Muscle of back (tissue), 13 donors: ENCODE measurements around the gene SUCNR1. TPM values are rescaled to one million over a fixed set of nuclear protein-coding genes. Genes with fewer than 3 reads are reported as not detected.
A peak's percentile ranks its signal among the peaks of the same experiment; 100 is the strongest.
"Not testable (repeated sequence)": the region's sequence is repeated elsewhere in the genome, so short reads cannot be mapped to it uniquely, and the experiment has no call there.

Experiments used
- DNase-seq, 3 donors: peaks; one replicate each; pipeline versions ENCODE4 v3.0.0 to v3.0.0-alpha.2; 2013
- long read RNA-seq, 9 donors: transcript quantifications; one replicate each; lab custom pipeline, GENCODE V29; 2026
- polyA plus RNA-seq, 10 donors: library from polyadenylated mRNA; unstranded; fragments of 120-200 nt; gene quantifications; one replicate each; pipeline ENCODE4 v1.2.1, GENCODE V29; 2013; ENCODE audit not compliant: insufficient read length in 10 of 10

The SUCNR1 gene, protein sequence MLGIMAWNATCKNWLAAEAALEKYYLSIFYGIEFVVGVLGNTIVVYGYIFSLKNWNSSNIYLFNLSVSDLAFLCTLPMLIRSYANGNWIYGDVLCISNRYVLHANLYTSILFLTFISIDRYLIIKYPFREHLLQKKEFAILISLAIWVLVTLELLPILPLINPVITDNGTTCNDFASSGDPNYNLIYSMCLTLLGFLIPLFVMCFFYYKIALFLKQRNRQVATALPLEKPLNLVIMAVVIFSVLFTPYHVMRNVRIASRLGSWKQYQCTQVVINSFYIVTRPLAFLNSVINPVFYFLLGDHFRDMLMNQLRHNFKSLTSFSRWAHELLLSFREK
- under 1 TPM in 9 of 10 donors, not detected in 1; 0.04 to 0.29 (median 0.08) TPM for polyA plus RNA-seq
- long read RNA-seq, donor 1 = 0 reads
- long read RNA-seq, donor 2 = 0 reads
- long read RNA-seq, donor 3 = 0 reads
- long read RNA-seq, donor 4 = 0 reads
- long read RNA-seq, donor 5 = 0 reads
- long read RNA-seq, donor 6 = 0 reads
- long read RNA-seq, donor 7 = 0 reads
- long read RNA-seq, donor 8 = 0 reads
- long read RNA-seq, donor 9 = 0 reads

GRCh38 chr3:151873398-151873797, at the start of gene SUCNR1:
SUCNR1 (plus strand) TSS chr3:151873643; CDS start chr3:151879893, 6,250 bp downstream.
- DNase-seq = no peak

DNA sequence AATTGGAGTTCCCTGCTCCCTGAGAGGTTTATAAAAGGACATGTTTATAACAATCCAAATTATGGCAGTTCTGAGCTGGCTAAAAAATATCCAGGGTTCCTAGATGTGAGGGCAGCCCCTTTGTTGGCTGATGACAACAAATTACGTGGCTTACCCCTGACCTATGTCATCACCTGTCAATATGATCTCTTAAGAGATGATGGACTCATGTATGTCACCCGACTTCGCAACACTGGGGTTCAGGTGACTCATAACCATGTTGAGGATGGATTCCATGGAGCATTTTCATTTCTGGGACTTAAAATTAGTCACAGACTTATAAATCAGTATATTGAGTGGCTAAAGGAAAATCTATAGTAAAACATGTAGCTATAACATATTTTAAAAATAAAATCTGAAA, 45.6 kb upstream of the SUCNR1 start:
- DNase-seq = no peak

DNA sequence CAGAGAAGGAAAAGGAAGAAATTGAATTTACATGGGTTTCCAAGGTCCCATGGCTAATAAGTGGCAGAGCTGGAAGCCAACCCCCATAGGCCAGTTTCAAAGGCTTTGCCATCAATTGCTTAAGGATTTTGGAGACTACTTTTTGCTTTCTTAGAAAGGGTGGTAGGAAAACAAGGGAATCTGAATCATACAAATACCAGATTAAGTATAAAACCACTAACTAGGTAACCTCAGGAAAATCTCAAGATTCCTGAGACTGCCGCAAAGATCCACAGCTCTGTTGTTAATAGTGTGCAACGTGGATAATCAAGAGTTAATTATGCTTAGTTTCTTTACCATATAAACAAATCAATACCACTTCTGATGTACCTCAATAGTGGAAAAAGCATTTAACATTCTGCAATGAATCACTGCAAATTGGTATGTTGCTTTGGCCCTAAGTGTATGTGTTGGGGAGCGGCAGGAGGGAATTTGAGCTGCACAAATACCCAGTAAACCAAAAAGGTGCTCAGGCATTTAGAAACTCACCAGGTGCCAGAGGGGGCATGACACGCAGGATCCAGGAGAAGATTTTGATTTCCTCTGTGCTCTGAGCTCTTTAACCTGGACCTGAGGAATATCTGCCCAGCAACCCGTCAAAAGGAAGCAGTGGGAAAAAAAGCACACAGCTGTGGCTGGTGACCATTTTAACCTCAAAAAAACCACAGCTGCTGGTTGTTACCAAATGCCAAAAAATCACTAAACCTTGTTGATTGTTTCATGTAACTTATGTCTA, 37.5 kb upstream of the SUCNR1 start:
- peak in 1 of 3 donors; percentile 53 for DNase-seq

- peak in 2 of 3 donors; percentile 26 to 82 for DNase-seq
These were observed 36.4 kb upstream of the SUCNR1 start for GRCh38 chr3:151837057-151837456.

- peak; percentile 83 to 90 (median 90) for DNase-seq
These were observed 34.7 kb upstream of the SUCNR1 start for GRCh38 chr3:151838574-151839312.

DNA sequence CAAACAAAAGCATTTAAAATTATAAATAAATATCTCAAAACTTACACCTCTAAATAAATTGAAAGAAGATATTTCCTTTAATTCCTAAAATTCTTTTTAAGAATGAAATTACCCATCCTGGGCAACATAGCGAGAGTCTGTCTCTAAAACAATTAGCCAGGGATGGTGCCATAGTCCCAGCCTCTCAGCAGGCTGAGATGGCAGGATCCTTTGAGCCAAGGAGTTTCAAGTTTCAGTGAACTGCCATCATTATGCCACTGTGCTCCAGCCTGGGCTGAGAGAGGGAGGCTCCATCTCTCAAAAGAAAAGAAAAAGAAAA, 34.2 kb upstream of the SUCNR1 start:
- DNase-seq = no peak

- no peak for DNase-seq
These were observed 31.6 kb upstream of the SUCNR1 start for GRCh38 chr3:151841801-151842200.

DNA sequence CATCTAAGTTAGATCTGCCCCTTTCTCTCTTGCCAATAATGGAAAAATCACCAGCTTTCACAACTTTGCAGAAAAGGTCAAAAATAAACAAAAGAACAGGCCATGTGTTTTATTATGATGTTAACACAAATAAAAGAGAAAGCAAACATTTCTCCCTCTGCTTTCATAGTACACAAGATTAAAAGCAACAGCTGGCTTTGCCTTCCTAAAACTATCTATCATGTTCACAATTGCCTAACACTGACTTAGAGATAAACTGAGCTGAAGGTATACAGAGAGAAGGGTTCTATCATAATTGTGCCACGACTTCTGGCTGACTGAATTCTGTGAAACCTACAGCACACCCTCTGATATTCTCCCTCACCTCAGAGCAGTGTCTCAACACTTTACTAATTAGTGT, 30.2 kb upstream of the SUCNR1 start:
- DNase-seq = no peak

GRCh38 chr3:151845306-151845905, 28.0 kb upstream of the SUCNR1 start:
- no peak for DNase-seq

DNA sequence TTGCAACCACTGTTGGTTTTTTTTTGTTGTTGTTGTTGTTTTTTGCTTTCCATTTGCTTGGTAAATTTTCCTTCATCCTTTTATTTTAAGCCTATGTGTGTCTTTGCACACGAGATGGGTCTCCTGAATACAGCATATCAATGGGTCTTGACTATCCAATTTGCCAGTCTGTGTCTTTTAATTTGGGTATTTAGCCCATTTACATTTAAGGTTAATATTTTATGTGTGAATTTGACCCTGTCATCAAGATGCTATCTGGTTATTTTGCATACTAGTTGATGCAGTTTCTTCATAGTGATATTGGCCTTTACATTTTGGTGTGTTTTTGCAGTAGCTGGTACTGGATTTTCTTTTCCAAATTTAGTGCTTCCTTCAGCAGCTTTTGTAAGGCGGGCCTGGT, 23.4 kb upstream of the SUCNR1 start:
- DNase-seq = not testable (repeated sequence)

DNA sequence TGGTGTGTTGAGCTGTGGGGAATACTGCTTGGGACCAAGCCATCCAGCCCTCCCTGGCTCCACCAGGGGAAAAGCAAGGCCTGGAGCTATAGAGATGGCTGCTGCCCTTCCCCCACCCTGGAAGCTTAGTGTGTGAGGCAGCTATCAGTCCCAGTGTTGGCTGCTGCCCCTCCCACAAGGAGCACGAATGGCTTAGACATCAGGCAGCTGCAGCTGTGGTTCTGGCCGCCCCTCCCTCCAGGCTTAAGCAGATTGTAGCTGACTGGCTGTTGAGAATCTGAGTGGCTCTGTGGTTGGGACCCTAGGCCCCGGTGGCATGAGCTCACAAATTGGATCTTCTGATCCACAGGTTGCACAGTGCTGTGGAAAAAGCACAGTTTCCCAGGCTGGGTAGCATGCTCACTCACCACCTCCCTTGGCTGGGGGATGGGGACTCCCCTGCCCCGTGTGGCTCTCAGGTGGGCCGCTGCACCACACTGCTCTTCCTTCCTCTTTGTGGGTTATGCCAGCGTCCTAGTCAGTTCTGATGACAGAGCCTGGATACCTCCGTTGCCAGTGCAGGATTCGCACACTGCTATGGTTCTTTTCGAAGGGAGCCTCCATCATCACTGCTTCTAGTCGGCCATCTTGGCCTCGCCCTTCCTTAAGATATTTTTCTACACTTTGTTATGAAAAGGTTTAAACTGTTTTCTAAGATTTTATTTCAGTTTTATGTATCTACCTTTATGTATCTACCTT, 21.2 kb upstream of the SUCNR1 start:
- no peak for DNase-seq

DNA sequence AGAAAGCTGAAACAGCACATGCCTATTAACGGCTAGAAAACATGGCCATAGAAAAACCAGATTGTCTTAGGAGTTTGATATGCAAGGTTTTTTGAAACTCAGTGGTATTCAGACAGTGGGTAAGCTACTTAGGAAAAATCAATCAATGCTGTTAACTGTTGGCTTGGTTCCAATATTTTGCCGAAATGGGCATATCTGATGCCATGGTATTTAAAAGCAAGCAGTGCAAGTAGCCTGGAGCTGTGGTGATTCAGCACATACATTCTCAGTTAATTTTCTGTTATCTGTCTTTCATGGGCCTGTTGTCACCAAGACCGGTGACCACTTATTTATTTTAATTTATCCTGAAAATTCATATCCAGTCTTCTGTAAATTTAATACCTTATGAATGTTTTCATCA, 17.3 kb upstream of the SUCNR1 start:
- DNase-seq = no peak

- DNase-seq = no peak
These were observed 16.8 kb upstream of the SUCNR1 start for GRCh38 chr3:151856641-151857040.

DNA sequence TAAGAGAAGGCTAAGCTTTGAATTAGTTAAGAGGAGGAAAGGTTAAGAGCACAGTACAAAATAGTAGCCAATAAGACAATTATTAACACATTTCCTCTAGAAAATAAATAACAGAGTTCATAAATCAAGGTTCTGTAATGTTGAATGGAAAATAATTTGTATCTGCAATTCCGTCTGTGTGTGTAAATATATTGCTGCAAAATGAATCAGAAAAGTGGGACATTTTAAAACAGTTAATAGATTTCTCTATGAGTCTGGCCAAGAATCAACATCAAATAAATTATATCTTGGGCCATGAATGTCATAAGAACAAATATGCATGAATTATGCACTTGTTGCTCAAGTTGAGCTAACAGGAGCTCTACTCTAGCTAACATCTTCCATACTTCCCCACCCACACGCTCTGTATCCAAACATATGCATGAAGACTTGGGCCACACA, 14.2 kb upstream of the SUCNR1 start:
- DNase-seq = no peak

DNA sequence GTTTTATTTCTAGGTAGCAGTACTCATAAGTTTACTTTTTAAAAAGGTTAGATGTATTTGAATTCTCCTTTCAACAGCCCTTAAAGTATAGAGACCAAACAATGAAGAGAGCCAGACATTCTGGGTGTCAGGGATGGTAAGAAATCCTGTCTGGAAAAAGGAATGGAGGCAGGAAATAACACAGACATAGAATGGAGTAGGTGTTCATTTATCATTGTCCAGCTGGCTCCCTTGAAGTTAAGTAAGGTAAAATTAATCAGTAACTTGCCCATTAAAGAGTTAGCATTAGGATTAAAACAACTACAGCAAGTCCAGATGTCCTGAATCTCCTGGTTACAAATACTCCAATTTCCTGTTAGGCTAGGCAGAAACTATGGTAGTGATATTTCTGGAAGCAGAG, 13.5 kb upstream of the SUCNR1 start:
- DNase-seq = no peak

DNA sequence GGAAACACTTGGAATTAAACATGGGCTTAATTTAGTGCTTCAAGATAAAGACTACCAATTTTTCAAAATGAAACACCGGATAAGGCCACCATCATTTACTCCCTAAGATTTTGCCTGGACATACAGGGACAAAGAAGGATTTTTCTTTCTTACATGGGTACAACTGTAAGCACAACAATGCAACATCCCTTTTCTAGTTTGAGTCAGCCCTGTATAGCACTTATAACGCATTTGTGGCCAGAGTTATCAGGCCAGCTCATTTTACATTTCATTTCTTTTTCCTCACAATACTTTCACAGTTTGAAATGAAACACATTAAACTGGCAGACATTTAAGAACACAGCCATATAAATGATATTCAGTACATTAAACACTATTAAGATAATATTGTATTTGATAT, 9.8 kb upstream of the SUCNR1 start:
- DNase-seq = no peak

DNA sequence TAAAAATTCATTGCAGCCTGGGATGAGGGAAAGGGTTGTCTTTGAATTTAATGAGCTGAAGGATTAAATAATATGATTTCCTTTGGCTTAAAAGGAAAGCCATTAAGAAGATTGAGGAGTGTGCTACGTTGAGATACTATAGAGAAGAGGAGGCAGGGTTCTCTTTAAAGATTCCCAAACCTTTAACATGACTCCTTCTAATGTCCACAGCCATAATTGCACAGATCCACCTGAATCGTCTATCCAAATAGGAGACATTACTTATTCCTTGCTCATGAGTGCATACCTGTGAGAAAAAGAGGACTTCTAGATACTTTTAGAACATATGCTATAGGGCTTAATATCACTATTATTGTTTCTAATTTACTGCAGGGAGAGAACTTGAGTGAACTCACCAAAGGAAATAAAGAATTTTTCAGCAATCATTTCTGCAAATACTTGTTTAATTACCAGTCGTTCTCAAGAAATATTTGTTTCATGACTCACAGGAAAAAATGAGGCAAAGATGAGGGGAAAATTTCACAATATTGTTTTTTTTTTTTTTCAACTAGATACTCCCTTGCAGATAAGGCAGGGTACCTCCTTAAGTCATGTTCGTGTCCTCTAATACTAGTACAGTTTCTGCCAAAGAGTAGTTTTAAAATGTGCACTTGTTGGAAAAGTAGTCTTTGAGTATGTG, 8.9 kb upstream of the SUCNR1 start:
- DNase-seq = peak in 1 of 3 donors; percentile 75

GRCh38 chr3:151866711-151867410, 6.6 kb upstream of the SUCNR1 start:
- peak in 1 of 3 donors; percentile 41 for DNase-seq

DNA sequence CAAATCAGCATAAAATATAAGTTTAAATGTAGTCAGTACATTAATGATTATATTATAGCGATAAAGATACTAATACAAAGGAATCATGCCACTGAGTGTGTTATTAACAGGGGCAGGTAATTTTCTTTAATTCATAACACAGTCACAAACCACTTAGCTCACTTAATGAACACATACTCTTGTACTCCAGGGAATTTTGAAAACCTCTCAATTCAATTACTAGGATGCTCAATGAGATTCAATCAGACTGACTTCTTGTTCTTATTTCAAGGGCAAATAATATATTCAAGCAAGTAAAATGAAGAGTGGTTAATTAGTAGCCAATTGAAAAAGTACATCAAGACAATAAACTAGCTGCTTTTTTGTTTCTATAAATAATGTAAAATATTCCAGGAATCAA, 5.8 kb upstream of the SUCNR1 start:
- DNase-seq = no peak

GRCh38 chr3:151869181-151869580, 4.3 kb upstream of the SUCNR1 start:
- no peak for DNase-seq
